Kidney epithelial cell (primary cell): ENCODE results near the gene LRRC23. TPM values are rescaled to one million over a fixed set of nuclear protein-coding genes. Genes with fewer than 3 reads are reported as not detected.

Experiments used
- DNase-seq: peaks from one replicate; pipeline ENCODE4 v3.0.0-alpha.2; 2010; ENCODE audit warnings: low read depth
- H3K27me3 ChIP-seq: 2 replicates; pipeline ENCODE4 v1.6.0; 2011; ENCODE audit warnings: low read length; ENCODE audit not compliant: control insufficient read depth, insufficient read depth
- H3K36me3 ChIP-seq: 2 replicates; pipeline ENCODE4 v1.5.1; 2011; ENCODE audit warnings: low read length; ENCODE audit not compliant: control insufficient read depth, insufficient read depth
- H3K4me3 ChIP-seq: 2 replicates; pipeline ENCODE4 v1.5.1; 2011; ENCODE audit warnings: low read depth, mild to moderate bottlenecking, control low read depth, low read length
- CTCF ChIP-seq: IDR thresholded peaks from 2 replicates; pipeline ENCODE4 v1.5.1; 2011; ENCODE audit warnings: mild to moderate bottlenecking, moderate library complexity, low read length, control low read depth, inconsistent platforms; ENCODE audit not compliant: insufficient read depth, poor library complexity, severe bottlenecking
- total RNA-seq: library from RNA; depleted of rRNA; stranded (reverse); fragments of >200 nt; gene quantifications from 2 replicates; pipeline ENCODE4 v1.2.3, GENCODE V29; 2015

The LRRC23 gene
- total RNA-seq, 1 donor from 2014 or later = 11.6 TPM

- no peak for TF ChIP-seq CTCF
- DNase-seq = no peak
- H3K4me3 ChIP-seq = no peak overlapping the region
- no peaks in the 10 kb centered on the region for H3K36me3 ChIP-seq
- no peaks in the 10 kb centered on the region for H3K27me3 ChIP-seq
Measured at GRCh38 chr12:6957741-6958608, 53.4 kb downstream of the LRRC23 start.

- H3K27me3 ChIP-seq = no peaks in the 10 kb centered on the region
- no peak overlapping the region for H3K4me3 ChIP-seq
- no peak for DNase-seq
- TF ChIP-seq CTCF = no peak
- no peaks in the 10 kb centered on the region for H3K36me3 ChIP-seq
Measured at GRCh38 chr12:6958609-6959057, 54.0 kb downstream of the LRRC23 start.

GRCh38 chr12:6959058-6959804, 54.6 kb downstream of the LRRC23 start:
- DNase-seq = no peak
- TF ChIP-seq CTCF = no peak
- Histone ChIP-seq H3K4me3 (no peak overlapping the region), H3K27me3 (no peaks in the 10 kb centered on the region), H3K36me3 (no peaks in the 10 kb centered on the region)

- H3K27me3 ChIP-seq = no peaks in the 10 kb centered on the region
- no peak for TF ChIP-seq CTCF
- H3K4me3 ChIP-seq = no peak overlapping the region
- no peak for DNase-seq
- H3K36me3 ChIP-seq = no peaks in the 10 kb centered on the region
Measured at GRCh38 chr12:6959805-6960592, 55.4 kb downstream of the LRRC23 start.

GRCh38 chr12:6960593-6961277, 56.1 kb downstream of the LRRC23 start:
- DNase-seq = no peak
- no peak for TF ChIP-seq CTCF
- Histone ChIP-seq H3K4me3 (no peak overlapping the region), H3K27me3 (no peaks in the 10 kb centered on the region), H3K36me3 (no peaks in the 10 kb centered on the region)
